ENCODE data around the gene AGRN.
"Not testable (repeated sequence)": the region's sequence is repeated elsewhere in the genome, so short reads cannot be mapped to it uniquely, and the experiment has no call there.

The AGRN gene

DNA sequence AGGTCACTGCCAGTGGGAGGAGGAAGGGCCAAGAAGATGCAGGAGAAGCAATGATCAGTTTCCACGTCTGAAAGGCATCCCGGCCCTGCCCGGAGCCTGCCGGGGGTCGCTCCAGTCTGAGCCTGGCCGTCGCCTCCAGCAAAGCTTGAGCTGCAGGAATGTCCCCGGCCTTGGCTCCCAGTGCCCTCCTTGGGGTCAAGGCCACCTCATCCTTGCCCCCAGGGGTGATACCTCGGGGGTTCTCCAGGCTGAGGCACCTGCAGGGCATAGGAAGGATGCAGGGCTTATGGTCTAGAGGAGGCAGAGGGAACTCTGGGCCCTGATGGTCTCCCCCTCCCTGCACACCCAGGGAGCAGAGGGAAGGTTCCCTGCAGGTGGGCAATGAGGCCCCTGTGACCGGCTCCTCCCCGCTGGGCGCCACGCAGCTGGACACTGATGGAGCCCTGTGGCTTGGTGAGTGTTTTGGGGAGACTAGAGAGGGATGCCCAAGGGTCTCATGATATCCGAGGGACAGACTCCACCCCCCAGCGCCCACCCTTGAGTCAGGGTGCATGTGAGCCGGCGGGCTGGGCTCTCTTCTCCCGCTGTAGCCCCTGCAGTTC is 34.3 kb downstream of the AGRN start:
- H3K27ac ChIP-seq (ENCODE audit: insufficient read depth, low read length, poor library complexity, severe bottlenecking), result no peak overlapping the region
- peaks cover 6% of the 10 kb centered on the region for H3K4me1 ChIP-seq (ENCODE audit: control insufficient read depth, insufficient read depth, low read length, poor library complexity, severe bottlenecking)
- peaks cover 14% of the 10 kb centered on the region for H3K27me3 ChIP-seq (replicated peaks; ENCODE audit: control insufficient read depth, insufficient read depth, low read length, poor library complexity, severe bottlenecking)
- DNase-seq, result no peak
- no peaks in the 10 kb centered on the region for H3K9me3 ChIP-seq (ENCODE audit: control insufficient read depth, low read length)
- no peaks in the 10 kb centered on the region for H3K36me3 ChIP-seq (ENCODE audit: control insufficient read depth, insufficient read depth, low read length)
- no peak overlapping the region for H3K4me3 ChIP-seq (ENCODE audit: insufficient read depth, low read depth, low read length, poor library complexity, severe bottlenecking)

DNA sequence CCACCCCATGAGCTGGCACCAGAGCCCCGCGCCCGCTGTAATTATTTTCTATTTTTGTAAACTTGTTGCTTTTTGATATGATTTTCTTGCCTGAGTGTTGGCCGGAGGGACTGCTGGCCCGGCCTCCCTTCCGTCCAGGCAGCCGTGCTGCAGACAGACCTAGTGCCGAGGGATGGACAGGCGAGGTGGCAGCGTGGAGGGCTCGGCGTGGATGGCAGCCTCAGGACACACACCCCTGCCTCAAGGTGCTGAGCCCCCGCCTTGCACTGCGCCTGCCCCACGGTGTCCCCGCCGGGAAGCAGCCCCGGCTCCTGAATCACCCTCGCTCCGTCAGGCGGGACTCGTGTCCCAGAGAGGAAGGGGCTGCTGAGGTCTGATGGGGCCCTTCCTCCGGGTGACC is 35.1 kb downstream of the AGRN start:
- H3K27me3 ChIP-seq (replicated peaks; ENCODE audit: control insufficient read depth, insufficient read depth, low read length, poor library complexity, severe bottlenecking), result peaks cover 22% of the 10 kb centered on the region
- no peaks in the 10 kb centered on the region for H3K9me3 ChIP-seq (ENCODE audit: control insufficient read depth, low read length)
- DNase-seq, result no peak
- peaks cover 14% of the 10 kb centered on the region for H3K4me1 ChIP-seq (ENCODE audit: control insufficient read depth, insufficient read depth, low read length, poor library complexity, severe bottlenecking)
- no peak overlapping the region for H3K4me3 ChIP-seq (ENCODE audit: insufficient read depth, low read depth, low read length, poor library complexity, severe bottlenecking)
- H3K36me3 ChIP-seq (ENCODE audit: control insufficient read depth, insufficient read depth, low read length), result no peaks in the 10 kb centered on the region
- no peak overlapping the region for H3K27ac ChIP-seq (ENCODE audit: insufficient read depth, low read length, poor library complexity, severe bottlenecking)

DNA sequence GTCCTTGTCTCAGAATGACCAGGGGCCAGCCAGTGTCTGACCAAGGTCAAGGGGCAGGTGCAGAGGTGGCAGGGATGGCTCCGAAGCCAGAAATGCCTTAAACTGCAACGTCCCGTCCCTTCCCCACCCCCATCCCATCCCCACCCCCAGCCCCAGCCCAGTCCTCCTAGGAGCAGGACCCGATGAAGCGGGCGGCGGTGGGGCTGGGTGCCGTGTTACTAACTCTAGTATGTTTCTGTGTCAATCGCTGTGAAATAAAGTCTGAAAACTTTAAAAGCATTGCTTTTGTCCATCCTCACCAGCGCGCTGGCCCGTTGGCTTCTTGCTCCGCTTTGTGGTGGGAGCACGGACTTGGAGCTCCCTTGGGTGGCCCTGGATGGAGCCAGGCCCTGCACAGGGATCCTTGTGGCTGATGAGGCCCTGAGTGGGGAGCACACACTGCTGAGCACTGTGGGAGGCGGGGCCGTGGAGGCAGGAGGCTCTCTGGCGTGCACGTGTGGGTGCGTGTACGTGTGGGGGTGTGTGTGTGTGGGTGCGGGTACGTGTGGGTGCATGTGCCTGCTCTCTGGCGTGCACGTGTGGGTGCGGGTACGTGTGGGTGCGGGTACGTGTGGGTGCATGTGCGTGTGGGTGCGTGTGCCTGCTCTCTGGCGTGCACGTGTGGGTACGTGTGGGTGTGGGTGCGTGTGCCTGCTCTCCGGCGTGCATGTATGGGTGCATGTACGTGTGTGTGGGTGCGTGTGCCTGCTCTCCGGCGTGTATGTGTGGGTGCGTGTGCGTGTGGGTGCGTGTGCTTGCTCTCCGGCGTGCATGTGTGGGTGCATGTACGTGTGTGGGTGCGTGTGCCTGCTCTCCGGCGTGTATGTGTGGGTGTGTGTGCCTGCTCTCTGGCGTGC is 36.2 kb downstream of the AGRN start:
- Histone ChIP-seq H3K9me3 (ENCODE audit: control insufficient read depth, low read length) (no peaks in the 10 kb centered on the region), H3K36me3 (ENCODE audit: control insufficient read depth, insufficient read depth, low read length) (no peaks in the 10 kb centered on the region), H3K27me3 (replicated peaks; ENCODE audit: control insufficient read depth, insufficient read depth, low read length, poor library complexity, severe bottlenecking) (peaks cover 31% of the 10 kb centered on the region), H3K4me3 (ENCODE audit: insufficient read depth, low read depth, low read length, poor library complexity, severe bottlenecking) (no peak overlapping the region), H3K27ac (ENCODE audit: insufficient read depth, low read length, poor library complexity, severe bottlenecking) (no peak overlapping the region), H3K4me1 (ENCODE audit: control insufficient read depth, insufficient read depth, low read length, poor library complexity, severe bottlenecking) (peaks cover 17% of the 10 kb centered on the region)
- DNase-seq, result no peak

DNA sequence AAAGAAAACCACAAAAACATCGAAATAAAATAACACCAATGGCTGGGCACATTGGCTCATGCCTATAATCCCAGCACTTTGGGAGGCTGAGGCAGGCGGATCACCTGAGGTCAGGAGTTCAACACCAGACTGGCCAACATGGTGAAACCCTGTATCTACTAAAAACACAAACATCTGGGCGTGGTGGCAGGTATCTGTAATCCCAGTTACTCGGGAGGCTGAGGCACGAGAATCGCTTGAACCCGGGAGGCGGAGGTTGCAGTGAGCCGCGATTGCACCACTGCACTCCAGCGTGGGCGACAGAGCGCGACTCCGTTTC is 37.8 kb downstream of the AGRN start:
- not testable (repeated sequence) for H3K36me3 ChIP-seq (ENCODE audit: control insufficient read depth, insufficient read depth, low read length); H3K4me3 ChIP-seq (ENCODE audit: insufficient read depth, low read depth, low read length, poor library complexity, severe bottlenecking); H3K27ac ChIP-seq (ENCODE audit: insufficient read depth, low read length, poor library complexity, severe bottlenecking); DNase-seq; H3K9me3 ChIP-seq (ENCODE audit: control insufficient read depth, low read length)
- peaks cover 47% of the 10 kb centered on the region for H3K27me3 ChIP-seq (replicated peaks; ENCODE audit: control insufficient read depth, insufficient read depth, low read length, poor library complexity, severe bottlenecking)
- H3K4me1 ChIP-seq (ENCODE audit: control insufficient read depth, insufficient read depth, low read length, poor library complexity, severe bottlenecking), result peaks cover 22% of the 10 kb centered on the region

- no peak for DNase-seq
- H3K9me3 ChIP-seq (ENCODE audit: control insufficient read depth, low read length), result no peaks in the 10 kb centered on the region
- no peaks in the 10 kb centered on the region for H3K36me3 ChIP-seq (ENCODE audit: control insufficient read depth, insufficient read depth, low read length)
- H3K4me1 ChIP-seq (ENCODE audit: control insufficient read depth, insufficient read depth, low read length, poor library complexity, severe bottlenecking), result peaks cover 22% of the 10 kb centered on the region
- peaks cover 53% of the 10 kb centered on the region for H3K27me3 ChIP-seq (replicated peaks; ENCODE audit: control insufficient read depth, insufficient read depth, low read length, poor library complexity, severe bottlenecking)
- H3K27ac ChIP-seq (ENCODE audit: insufficient read depth, low read length, poor library complexity, severe bottlenecking), result no peak overlapping the region
- H3K4me3 ChIP-seq (ENCODE audit: insufficient read depth, low read depth, low read length, poor library complexity, severe bottlenecking), result no peak overlapping the region
Observed at GRCh38 chr1:1058088-1058905, 38.4 kb downstream of the AGRN start.

- H3K27me3 ChIP-seq (replicated peaks; ENCODE audit: control insufficient read depth, insufficient read depth, low read length, poor library complexity, severe bottlenecking), result peaks cover 59% of the 10 kb centered on the region
- H3K9me3 ChIP-seq (ENCODE audit: control insufficient read depth, low read length), result no peaks in the 10 kb centered on the region
- H3K36me3 ChIP-seq (ENCODE audit: control insufficient read depth, insufficient read depth, low read length), result no peaks in the 10 kb centered on the region
- H3K27ac ChIP-seq (ENCODE audit: insufficient read depth, low read length, poor library complexity, severe bottlenecking), result no peak overlapping the region
- H3K4me3 ChIP-seq (ENCODE audit: insufficient read depth, low read depth, low read length, poor library complexity, severe bottlenecking), result peak overlapping the region; percentile 35
- no peak for DNase-seq
- H3K4me1 ChIP-seq (ENCODE audit: control insufficient read depth, insufficient read depth, low read length, poor library complexity, severe bottlenecking), result peaks cover 29% of the 10 kb centered on the region
Observed at GRCh38 chr1:1058921-1059493, 39.1 kb downstream of the AGRN start.

DNA sequence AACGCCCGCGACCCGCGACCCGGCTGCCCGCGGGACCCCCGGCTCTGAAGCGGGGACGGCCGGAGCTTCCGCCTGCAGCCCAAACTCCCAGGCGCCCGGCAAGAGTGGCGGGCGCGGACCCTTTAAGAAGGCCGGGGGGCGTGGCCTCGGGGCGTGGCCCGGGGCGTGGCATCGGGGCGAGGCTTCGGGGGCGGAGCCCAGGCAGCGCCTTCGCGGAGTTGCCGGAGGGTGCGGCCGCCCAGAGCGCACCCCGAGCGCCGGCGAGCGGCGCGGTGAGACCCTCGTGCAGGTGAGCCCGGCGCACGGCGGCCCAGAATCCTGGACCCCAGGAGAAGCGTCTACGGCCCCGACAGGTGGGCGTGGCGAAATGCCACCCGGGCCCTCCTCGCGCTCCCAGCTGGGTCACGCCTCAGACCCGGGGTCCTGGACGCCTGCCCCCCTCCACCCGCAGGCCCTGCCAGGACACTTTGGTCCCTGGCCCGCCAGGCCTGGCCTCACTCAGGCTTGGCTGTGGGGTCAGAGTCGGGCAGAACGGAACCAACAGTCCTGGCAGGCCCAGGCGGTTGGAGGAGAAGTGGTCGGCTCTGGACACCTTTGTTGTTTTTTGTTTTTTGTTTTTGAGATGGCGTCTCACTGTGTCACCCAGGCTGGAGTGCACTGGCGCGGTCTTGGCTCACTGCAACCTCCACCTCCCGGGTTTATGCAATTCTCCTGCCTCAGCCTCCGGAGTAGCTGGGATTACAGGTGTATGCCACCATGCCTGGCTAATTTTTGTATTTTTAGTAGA is 39.8 kb downstream of the AGRN start:
- H3K4me1 ChIP-seq (ENCODE audit: control insufficient read depth, insufficient read depth, low read length, poor library complexity, severe bottlenecking), result peaks cover 35% of the 10 kb centered on the region
- peak; percentile 79 to 83 (median 79) for DNase-seq
- no peak overlapping the region for H3K27ac ChIP-seq (ENCODE audit: insufficient read depth, low read length, poor library complexity, severe bottlenecking)
- peaks cover 59% of the 10 kb centered on the region for H3K27me3 ChIP-seq (replicated peaks; ENCODE audit: control insufficient read depth, insufficient read depth, low read length, poor library complexity, severe bottlenecking)
- H3K4me3 ChIP-seq (ENCODE audit: insufficient read depth, low read depth, low read length, poor library complexity, severe bottlenecking), result peak overlapping the region; percentile 35
- no peaks in the 10 kb centered on the region for H3K36me3 ChIP-seq (ENCODE audit: control insufficient read depth, insufficient read depth, low read length)
- no peaks in the 10 kb centered on the region for H3K9me3 ChIP-seq (ENCODE audit: control insufficient read depth, low read length)

GRCh38 chr1:1060281-1061000 is 40.5 kb downstream of the AGRN start:
- no peak for DNase-seq
- no peaks in the 10 kb centered on the region for H3K9me3 ChIP-seq (ENCODE audit: control insufficient read depth, low read length)
- no peak overlapping the region for H3K4me3 ChIP-seq (ENCODE audit: insufficient read depth, low read depth, low read length, poor library complexity, severe bottlenecking)
- no peaks in the 10 kb centered on the region for H3K36me3 ChIP-seq (ENCODE audit: control insufficient read depth, insufficient read depth, low read length)
- peaks cover 35% of the 10 kb centered on the region for H3K4me1 ChIP-seq (ENCODE audit: control insufficient read depth, insufficient read depth, low read length, poor library complexity, severe bottlenecking)
- H3K27me3 ChIP-seq (replicated peaks; ENCODE audit: control insufficient read depth, insufficient read depth, low read length, poor library complexity, severe bottlenecking), result peaks cover 59% of the 10 kb centered on the region
- no peak overlapping the region for H3K27ac ChIP-seq (ENCODE audit: insufficient read depth, low read length, poor library complexity, severe bottlenecking)
